NCI-H2196 treated with DMSO at 0.1 percent for 48 hours (cell line): ENCODE measurements around the gene MT1A.
"Not testable (repeated sequence)": the region's sequence is repeated elsewhere in the genome, so short reads cannot be mapped to it uniquely, and the experiment has no call there.

ENCODE experiments used
- DNase-seq: peaks from one replicate; lab custom pipeline; 2025; ENCODE audit not compliant: unreplicated experiment; lab: John Stamatoyannopoulos, UW

MT1A gene

DNA sequence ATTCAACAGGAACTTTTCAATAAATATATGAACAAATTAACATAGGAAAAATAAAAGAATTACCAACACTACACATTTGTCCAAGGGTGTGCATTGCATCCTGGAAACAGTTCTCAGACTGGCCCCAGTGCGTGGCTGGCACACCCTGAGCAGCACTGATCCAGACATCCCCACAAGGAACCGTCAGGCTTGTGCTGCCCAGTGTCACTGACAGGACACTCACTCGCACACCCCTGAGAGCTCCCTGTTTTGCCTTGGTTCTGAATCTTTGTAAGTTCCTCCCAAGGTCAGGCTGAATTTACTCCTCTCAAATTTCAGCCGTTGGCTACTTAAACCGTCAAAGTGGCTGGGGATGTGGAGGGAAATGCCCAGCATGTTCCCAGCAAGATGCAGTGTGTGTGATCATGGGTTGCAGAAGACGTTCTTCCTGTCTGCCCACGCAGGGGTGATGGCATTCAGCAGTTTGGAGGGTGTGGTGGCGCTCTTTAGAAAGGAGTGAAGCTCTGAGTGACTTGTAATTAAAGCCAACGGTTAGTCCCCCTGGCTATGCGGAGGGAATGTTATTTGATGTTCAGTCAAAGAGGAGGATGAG is 28.4 kb upstream of the MT1A start:
- DNase-seq: no peak

DNA sequence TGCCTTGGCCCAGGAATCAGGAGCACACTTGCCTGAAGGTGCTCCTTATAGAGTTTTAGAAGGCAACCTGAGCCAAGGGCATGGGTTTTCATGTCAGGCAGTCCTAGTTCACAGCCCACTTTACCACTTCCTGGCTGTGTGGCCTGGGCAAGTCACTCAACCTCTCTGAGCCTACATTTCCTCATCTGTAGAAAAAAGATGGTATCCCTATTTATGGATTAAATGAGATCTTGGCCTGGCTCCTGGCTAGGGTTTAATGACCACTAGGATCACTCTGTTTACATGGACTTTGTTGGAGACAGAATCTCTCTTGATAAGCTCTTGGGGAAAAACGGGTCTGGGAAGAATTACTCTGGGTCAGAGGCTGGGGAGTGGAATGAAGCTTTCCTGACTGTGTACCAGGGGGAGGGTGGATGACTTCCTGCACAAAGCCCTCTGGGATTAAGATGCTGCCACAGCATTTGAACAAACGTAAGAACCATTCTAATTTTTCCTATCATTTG is 27.8 kb upstream of the MT1A start:
- DNase-seq: no peak

DNA sequence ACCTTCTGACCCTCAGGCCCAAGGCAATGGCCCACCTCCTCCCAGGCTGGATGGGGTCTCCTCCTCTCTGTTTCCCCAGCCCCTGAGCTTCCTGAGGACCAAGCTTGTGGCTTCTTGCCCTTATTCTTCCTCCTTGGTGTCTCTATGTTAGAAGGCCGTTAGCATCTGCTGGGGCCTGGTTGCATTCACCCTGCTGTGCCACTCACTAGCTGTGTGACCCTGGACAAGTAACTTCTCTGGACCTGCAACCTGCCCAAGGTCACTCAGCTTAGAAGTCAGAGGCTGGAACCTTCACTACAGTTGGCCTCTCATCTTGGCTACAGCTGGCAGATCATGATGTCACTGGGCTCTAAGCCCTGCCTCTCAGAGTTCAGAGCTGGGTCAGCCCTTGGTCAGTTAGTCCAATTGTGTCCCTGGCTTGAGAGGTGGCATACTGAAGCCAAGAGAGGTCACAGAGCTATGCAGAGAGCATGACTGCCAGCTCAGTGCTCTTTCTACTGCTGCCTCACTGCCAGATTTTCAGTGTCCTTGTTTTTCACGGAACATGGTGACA is 27.1 kb upstream of the MT1A start:
- DNase-seq: no peak

DNA sequence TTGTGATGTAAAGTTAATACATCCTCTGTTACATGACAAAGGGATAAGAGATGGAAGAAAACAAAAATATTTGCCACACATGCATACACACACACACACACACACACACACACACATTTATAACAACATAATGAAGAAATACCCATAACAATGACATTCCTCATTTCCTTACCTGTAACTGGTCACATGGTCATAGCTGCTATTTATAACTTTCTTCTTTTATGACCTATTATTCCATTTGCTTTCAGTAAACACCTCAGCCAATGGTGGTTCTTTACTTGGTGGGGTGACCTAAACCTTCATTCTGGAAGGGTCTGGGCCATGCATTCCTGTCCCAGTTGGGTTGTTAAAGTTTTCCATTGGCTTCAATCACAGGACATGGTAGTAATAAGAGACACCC is 24.8 kb upstream of the MT1A start:
- no peak for DNase-seq

DNA sequence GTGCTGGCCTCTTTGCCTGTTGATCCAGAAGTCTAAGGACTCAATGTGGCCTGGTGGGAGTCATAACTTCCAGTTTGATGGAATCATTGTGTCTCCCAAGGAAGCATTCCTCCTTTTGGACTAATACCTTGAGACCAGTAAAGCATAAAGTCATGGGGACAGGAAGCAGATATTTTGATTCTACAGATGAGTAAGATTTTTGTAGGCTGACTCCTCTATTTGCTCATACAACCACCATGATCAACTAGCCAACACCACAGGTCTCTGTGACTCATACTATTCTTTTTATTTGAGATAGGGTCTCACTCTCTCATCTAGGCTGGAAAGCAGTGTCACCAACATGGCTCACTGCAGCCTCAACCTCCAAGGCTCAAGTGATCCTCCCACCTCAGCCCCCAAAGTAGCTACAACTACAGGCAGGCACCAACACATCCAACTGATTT is 23.9 kb upstream of the MT1A start:
- DNase-seq: no peak

DNA sequence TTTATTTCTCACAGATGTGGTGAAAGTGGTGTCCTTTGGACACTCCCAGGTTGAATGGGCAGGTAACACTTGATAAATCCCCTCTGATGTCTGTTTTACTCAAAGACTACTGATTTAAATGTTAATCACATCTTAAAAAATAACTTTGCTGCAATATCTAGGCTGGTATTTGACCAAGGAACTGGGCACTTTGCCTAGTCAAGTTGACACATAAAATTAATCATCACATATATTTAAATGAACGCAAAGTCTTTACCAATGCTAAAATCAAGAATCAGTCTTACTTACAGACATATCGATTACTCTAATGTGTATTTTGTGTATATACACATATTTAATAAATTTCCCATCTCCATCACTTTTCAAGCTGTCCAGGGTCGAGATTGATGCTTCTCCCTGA is 23.1 kb upstream of the MT1A start:
- no peak for DNase-seq

DNA sequence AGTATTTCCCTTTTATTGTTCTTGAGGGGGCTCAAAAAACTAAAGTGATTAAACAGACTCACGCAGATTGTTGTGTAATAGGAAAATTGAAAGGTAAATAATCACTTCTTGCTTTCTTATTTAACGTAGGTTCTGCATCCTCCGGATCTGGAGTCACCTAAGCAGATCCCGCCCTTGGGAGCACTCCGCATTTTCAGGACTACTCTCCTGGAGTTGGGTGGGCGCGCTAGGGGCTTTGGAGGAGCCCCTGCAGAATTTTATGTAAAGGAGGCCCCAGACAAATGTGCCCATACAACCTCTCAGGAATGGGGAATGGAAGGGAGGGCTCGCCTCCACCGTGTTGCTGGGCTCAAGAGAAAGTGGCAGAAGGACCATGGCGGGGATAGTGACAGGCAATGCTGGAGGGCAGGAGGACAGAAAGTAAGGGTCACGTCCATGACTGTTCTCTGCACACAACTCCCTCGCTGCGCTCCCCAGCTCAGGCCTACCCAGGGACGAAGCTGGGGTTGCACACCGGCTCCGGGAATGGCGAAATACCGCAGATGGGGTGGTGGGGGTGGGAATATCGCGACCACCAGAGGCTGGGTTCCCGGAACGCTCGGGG is 21.8 kb upstream of the MT1A start:
- DNase-seq: no peak

DNA sequence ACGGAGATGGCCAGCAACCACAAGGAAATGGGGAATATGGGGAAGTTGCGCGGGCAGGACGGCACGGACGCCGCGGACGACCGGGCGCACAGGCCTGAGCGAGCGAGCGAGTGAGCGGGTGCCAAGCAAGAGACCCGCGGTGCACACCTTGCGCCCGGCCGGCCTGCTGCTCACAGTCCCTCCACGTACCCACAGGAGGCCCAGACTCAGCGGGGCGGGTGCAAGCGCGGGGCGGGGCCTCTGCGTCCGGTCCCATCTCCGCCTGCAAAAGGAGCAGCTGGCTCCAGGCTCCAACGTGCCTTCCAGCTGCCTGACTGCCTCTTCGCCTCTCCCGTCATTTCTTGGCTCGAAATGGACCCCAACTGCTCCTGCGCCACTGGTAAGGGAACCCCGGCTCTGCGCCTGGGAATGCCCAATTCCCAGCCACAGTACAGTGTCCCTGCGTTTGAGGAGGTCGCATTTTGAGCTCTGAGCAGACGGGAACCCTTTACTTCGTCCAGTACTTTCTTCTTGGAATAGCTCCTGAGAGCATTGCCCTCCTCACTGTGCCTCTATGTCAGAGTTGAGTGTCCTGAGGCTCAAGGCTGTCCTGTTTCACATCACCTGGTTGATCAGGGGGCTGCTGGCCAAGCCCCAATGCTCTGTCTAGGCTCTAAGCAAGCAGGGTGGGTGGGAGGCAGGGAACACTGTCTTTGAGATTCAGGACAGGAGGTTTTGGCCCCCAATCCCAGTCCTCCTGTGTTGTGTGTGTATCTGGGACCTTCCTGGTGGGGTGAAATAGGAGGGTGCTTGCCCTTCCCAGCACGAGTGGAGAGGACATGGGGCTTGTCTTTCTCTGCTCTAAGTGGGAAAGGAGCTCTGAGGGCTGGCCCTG is 21.0 kb upstream of the MT1A start:
- DNase-seq: no peak

DNA sequence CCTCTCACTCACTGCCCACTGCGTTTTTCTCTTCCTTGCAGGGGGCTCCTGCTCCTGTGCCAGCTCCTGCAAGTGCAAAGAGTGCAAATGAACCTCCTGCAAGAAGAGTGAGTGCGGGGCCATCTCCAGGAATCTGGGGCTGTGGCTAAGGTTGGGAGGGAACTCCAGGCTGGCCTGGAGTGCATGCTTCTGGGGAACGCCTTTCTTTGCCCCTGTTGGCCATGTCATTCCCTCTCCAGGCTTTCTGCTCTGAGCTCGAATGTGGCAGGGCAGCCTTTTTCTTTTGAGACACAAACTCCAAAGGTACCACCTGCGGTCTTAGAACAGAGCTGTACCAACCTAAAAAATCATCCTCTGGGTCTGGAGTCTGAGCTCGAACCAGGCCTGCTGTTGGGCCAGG is 20.3 kb upstream of the MT1A start:
- no peak for DNase-seq

DNA sequence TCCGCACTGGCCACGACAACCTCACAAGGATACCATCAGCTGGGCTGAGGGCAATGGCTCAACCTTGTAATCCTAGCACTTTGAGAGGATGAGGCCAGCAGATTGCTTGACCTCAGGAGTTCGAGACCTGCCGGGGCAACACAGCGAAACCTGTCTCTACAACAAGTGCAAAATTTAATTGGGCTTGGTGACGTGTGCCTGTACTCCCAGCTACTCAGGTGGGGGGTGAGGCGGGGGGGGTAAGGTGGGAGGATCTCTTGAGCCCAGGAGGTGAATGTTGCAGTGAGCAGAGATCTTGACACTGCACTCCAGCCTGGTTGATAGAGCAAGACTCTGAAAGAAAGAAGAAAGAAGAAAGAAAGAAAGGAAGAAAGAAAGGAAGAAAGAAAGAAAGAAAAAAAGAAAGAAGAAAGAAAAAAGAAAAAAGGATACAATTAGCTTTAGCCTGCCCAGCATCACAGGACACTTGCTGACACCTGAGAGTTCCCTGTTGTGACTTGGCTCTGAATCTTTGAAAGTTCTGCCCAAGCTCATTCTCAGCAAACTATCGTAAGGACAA is 18.0 kb upstream of the MT1A start:
- DNase-seq: no peak

DNA sequence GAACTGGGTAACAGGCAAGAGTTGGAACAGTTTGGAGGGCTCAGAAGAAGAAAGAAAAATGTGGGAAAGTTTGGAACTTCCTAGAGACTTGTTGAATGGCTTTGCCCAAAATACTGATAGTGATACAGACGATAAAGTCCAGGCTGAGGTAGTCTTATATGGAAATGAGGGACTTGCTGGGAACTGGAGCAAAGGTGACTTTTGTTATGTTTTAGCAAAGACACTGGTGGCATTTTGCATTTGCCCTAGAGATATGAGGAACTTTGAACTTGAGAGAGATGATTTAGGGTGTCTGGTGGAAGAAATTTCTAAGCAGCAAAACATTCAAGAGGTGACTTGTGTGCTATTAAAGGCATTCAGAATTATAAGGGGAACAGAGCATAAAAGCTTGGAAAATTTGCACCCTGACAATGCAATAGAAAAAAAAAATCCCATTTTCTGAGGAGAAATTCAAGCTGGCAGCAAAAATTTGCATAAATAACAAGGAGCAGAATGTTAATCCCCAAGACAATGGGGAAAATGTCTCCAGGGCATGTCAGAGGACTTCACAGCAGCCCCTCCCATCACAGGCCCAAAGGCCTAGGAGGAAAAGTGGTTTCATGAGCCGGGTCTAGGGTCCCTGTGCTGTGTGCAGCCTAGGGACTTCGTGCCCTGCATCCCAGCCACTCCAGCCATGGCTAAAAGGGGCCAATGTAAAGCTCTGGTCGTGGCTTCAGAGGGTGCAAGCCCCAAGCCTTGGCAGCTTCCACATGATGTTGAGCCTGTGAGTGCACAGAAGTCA is 16.6 kb upstream of the MT1A start:
- DNase-seq: not testable (repeated sequence)

DNA sequence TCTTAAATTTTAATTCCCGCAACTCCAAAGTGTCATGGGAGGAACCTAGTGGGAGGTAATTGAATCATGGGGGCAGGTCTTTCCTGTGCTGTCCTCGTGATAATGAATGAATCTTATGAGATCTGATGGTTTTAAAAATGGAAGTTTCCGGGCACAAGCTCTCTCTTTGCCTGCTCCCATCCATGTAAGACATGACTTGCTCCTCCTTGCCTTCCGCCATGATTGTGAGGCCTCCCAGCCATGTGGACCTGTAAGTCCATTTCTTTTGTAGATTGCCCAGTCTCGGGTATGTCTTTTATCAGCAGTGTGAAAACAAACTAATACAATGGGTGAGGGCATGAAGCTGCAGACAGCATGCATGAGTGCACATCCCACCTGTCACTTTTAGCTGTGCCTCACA is 15.3 kb upstream of the MT1A start:
- DNase-seq: not testable (repeated sequence)

DNA sequence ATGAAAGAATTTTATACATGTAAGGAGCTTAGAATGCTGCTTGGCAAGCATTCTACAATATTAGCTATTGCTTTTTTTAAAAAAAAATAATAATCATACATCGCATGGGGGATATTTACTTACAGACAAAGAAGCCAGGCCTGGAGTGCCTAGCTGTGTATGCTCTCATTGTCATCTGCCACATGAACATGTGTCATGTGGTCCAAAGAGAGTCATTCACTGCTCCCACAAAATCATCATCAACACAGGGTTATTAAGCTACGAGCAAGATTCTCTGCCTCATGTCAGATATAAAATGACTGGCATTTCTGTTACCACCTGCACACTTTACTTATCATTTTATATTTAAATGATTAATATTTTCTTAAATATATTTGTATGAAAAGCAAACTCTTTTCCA is 14.8 kb upstream of the MT1A start:
- no peak for DNase-seq

DNA sequence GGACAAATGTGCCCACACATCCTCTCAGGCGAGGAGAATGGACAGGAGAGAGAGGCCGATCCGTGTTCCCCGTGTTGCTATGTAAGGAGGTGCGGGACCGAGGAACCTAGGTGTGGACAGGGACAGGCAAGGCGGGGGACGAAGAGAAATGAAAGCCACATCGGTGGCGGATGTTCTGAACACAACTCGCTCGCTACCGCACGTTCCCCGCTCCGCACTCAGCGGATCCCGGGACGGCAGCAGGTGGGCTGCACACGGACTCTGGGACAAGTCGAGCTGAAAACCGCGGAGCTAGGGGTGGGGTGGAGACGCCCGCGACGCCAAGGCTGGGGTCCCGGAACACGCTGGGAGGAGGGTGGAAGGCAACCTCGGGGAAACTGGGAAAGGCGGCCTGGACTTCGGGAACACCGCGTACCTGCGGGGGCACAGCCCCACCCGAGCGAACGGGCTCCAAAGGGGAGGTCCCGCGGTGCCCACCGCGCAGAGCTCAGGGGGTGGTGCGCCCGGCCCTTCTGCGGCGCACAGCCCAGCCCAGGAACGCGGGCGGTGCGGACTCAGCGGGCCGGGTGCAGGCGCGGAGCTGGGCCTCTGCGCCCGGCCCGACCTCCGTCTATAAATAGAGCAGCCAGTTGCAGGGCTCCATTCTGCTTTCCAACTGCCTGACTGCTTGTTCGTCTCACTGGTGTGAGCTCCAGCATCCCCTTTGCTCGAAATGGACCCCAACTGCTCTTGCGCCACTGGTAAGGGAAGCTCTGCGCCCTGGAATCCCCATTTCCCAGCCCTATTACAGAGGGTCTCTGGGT is 13.1 kb upstream of the MT1A start, which contains the start of gene MT1E:
Gene MT1E (plus strand): TSS at position 642 of the 803 bp plus-strand sequence. CDS start 71 bp downstream, at position 713.
- DNase-seq: no peak

DNA sequence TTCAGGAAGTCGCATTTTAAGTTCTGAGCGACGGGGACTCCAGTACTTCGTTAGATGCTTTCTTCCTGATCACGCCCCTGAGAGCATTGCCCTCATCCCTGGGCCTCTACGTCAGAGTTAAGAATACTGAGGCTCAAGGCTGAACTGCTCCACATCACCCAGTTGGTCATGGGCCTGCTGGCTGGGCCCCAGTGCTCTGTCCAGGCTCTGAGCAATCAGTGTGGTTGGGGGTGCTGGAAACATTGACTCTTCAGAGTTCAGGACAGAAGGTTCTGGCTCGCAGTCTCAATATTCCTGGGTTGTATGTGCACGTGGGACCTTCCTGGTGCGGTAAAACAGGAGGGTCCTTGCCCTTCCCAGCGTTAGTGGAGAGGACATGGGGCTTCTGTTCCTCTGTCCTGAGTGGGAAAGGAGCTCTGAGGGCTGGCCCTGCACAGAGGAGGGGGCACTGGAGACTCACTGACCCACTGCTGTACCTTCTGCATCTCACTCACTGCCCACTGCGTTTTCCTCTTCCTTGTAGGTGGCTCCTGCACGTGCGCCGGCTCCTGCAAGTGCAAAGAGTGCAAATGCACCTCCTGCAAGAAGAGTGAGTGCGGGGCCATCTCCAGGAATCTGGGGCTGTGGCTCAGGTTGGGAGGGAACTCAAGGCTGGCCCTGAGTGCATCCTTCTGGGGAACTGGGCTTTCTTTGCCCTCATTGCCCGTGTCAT is 12.4 kb upstream of the MT1A start:
- DNase-seq: no peak

DNA sequence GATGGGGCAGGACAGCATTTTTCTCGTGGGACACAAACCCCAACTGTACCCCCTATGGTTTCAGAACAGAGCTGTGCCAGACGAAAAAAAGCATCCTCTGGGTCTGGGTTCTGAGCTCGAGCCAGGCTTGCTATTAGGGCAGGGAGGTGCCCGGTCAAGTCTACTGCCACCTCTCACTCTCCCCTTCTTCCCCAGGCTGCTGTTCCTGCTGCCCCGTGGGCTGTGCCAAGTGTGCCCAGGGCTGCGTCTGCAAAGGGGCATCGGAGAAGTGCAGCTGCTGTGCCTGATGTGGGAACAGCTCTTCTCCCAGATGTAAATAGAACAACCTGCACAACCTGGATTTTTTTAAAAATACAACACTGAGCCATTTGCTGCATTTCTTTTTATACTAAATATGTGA is 11.8 kb upstream of the MT1A start:
- no peak for DNase-seq

DNA sequence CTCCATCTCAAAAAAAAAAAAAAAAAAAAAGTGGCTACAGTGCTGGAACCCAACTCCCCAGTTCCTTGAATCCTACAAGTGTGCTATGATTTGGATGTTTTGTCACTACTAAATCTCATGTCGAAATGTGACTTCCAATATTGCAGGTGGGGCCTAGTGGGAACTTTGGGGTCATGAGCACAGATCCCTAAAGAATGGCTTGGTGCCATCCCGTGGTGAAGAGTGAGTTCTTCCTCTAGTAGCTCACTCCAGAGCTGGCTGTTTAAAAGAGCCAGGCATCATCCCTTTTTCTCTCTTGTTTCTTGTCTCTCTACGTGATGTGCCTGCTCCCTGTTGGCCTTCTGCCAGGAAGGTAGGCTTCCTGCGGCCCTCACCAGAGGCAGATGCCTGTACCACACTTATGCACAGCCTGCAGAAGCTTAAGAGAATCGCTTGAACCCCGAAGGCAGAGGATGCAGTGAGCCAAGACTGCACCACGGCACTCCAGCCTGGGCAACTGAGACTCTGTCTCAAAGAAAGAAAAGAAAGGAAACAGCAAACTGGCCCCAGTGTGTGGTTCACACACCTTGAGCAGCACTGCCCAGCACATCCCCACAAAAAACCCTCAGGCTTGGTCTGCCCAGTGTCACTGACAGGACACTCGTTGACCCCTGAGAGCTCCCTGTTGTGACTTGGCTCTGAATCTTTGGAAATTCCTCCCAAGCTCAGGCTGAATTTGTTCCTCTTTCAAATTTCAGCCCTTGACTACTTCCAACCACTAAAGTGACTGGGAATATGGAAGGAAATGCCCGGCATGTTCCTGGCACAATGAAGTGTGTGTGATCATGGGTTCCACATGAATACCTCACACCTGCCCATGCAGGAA is 9.7 kb upstream of the MT1A start:
- DNase-seq: no peak

DNA sequence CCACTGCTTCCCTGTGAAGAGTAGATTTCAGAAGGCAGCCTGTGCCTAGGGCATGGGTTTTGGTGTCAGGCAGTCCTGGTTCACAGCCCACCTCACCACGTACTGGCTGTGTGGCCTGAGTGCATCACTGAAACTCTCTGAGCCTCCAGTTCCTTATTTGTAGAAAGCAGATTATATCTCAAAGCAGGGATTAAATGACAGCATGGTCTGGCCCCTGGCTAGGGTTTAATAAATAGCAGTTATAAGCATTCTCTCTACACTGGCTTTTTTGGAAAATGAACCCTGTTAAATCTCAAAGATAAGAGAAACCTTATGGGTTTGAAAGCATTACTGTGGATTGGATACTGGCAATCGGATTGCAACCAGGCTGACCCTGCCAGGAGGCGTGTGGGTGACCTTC is 8.9 kb upstream of the MT1A start:
- DNase-seq: no peak
